Pancreas (tissue), 10 donors: ENCODE data around the gene SASH1. TPM values are rescaled to one million over a fixed set of nuclear protein-coding genes. Genes with fewer than 3 reads are reported as not detected.

Experiments
- ATAC-seq, 4 donors: fragments of 200-7000 bp; cut with Tn5 transposase; one replicate each; pipeline versions ENCODE4 v1.8.0 to v1.9.1; 2020; ENCODE audit warnings: mild to moderate bottlenecking in 4 of 4, moderate library complexity in 4 of 4
- DNase-seq, 6 donors: peaks; one replicate each; pipeline ENCODE4 v3.0.0-alpha.2; 2020
- FAIRE-seq: peaks from 2 replicates; lab custom pipeline; 2012; peaks lifted over from hg19 to GRCh38; lab: Jason Lieb, UNC
- H3K27ac ChIP-seq, 4 donors: fragments of 200-600 bp; sonication (generic); 1 replicate in 3 of 4; 2 replicates in 1 of 4; pipeline versions ENCODE4 v1.5.0 to v1.8.0; 2020
- H3K27me3 ChIP-seq, 4 donors: fragments of 200-600 bp; one replicate each; pipeline ENCODE4 v1.8.0; 2021
- H3K36me3 ChIP-seq, 3 donors: fragments of 200-600 bp; sonication (generic) in 1 of 3; one replicate each; pipeline versions ENCODE4 v1.5.0 to v1.8.0; 2020 to 2021
- H3K4me1 ChIP-seq, 3 donors: fragments of 200-600 bp; one replicate each; pipeline ENCODE4 v1.8.0; 2021
- H3K4me3 ChIP-seq, 4 donors: fragments of 200-600 bp; sonication (generic) in 2 of 4; one replicate each; pipeline versions ENCODE4 v1.5.0 to v1.8.0; 2020 to 2021
- H3K9me3 ChIP-seq, 4 donors: fragments of 200-600 bp; one replicate each; pipeline ENCODE4 v1.8.0; 2021
- WGBS, 2 donors: extraction: QIAGEN DNeasy Blood & Tissue Kit; methylation state at CpG; one replicate each; pipeline ENCODE4 v1.1.7; 2013; 5-methylcytosine and 5-hydroxymethylcytosine counted together
- intact Hi-C, 3 donors: fragments of 100-400 bp; cut with DNase I; formaldehyde crosslinking; loops; one replicate each; pipeline versions ENCODE4 v1.11.1 to v1.14.2; 2022
- polyA plus RNA-seq, 2 donors: library from polyadenylated mRNA; stranded (reverse); fragments of 200-250 nt; gene quantifications; one replicate each; pipeline ENCODE4 v1.2.3, GENCODE V29; 2013
- total RNA-seq, 6 donors: library from RNA; stranded (reverse); fragmentation: NEBNext Ultra II Directional in 4 of 6; extraction: Animal tissue kit (Norgen Biotek cat#: 25700) in 4 of 6; gene quantifications; one replicate each; pipeline versions ENCODE4 v1.2.1 to v1.2.4, GENCODE V29; 2021 to 2023
- TF ChIP-seq, protein P1 (sequence below), 4 donors: fragments of 200-600 bp; sonication (generic) in 3 of 4; IDR thresholded peaks; one replicate each; pipeline versions ENCODE4 v1.5.0 to v1.8.0; 2021; ENCODE audit warnings: antibody characterized with exemption in 4 of 4
- donor health status: healthy with polysubstance abuse.
- donor health status: DM: no; HTN: no; CAD: no; lungs with moderate emphysema.
- donor health status: DM: no; HTN: no; CAD: no.
- donor health status: control.
- donor health status: control.
- donor health status: Bipolar disorder and iron deficiency.
- donor health status: DM: yes; HTN: yes; CAD: no.
- donor health status: DM: no; HTN: no; CAD: no.
- donor health status: DM: no; HTN: no; CAD: no.
- donor health status: DM: yes; HTN: yes; CAD: no.

The SASH1 gene
- total and polyA plus RNA-seq, 8 donors: 5.1 to 15.3 (median 8.9) TPM

DNA sequence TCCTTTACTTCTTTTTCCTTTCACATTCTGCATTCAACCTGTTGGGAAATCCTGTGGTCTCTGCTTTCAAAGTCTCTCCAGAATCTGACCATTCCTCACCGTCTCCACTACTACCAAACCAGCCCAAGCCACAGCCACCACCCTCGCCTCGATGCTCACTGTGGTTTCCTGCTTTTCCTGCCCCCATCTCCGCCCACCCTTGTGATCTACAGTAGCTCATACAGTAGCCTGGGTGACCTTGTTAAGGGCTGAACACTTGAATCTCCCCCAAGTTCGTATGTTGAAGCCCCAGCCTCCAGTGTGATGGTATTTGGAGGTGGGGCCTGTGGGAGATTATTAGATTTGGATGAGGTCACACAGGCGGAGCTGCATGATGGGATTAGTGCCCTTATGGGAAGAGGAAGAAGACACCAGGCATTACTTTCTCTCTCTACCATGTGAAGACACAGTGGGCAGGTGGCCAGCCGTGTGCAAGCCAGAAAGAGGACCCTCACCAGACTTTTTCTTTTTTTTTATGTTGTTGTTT is 215.2 kb downstream of the SASH1 start:
- no peak for FAIRE-seq
- ATAC-seq: no peak
- Histone ChIP-seq H3K9me3 (no peaks in the 10 kb centered on the region), H3K27me3 (no peaks in the 10 kb centered on the region), H3K27ac (no peak overlapping the region), H3K4me3 (no peak overlapping the region), H3K4me1 (no peaks in the 10 kb centered on the region), H3K36me3 (no peaks in the 10 kb centered on the region)
- intact Hi-C loops: no loop called here
- DNase-seq: no peak
- 59 to 72% methylated on average over 7 of the region's 7 CpGs for WGBS, 2 donors
- TF ChIP-seq, protein P1, sequence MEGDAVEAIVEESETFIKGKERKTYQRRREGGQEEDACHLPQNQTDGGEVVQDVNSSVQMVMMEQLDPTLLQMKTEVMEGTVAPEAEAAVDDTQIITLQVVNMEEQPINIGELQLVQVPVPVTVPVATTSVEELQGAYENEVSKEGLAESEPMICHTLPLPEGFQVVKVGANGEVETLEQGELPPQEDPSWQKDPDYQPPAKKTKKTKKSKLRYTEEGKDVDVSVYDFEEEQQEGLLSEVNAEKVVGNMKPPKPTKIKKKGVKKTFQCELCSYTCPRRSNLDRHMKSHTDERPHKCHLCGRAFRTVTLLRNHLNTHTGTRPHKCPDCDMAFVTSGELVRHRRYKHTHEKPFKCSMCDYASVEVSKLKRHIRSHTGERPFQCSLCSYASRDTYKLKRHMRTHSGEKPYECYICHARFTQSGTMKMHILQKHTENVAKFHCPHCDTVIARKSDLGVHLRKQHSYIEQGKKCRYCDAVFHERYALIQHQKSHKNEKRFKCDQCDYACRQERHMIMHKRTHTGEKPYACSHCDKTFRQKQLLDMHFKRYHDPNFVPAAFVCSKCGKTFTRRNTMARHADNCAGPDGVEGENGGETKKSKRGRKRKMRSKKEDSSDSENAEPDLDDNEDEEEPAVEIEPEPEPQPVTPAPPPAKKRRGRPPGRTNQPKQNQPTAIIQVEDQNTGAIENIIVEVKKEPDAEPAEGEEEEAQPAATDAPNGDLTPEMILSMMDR (IDR thresholded peaks at IDR 0.05): no peak

DNA sequence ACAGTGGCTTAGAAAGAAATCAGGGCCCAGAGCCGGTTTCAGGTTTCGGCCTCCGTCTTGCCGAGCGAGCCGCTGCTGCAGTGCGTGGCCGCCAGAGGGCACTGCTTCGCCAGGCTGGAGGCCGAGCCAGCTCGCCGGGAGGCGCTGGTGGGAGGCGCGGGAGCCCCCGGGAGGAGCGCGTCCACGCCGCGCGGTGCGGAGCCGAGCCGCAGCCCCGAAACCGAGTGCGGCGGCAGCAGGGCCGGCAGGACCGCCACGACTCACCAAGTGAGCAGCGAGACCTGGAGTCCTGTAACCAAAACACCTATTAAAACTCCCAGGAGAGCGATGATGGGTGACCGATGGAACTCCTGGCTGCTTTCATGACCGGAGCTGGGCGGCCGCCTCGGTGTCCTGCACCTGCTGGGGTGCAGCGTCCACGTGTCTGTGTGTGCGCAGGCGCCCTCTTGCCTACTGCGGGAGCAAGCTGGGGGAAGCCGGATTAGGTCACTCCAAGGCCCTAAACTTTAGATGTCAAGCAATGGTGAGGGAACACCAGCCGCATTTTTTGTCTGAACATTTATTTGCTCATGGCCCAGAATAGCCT is 217.3 kb downstream of the SASH1 start:
- intact Hi-C loops: no loop called here
- TF ChIP-seq, protein P1 (IDR thresholded peaks at IDR 0.05): peak; percentile 95 to 98 (median 98)
- no peaks in the 10 kb centered on the region for H3K27me3 ChIP-seq
- H3K4me1 ChIP-seq: no peaks in the 10 kb centered on the region
- no peaks in the 10 kb centered on the region for H3K9me3 ChIP-seq
- no peaks in the 10 kb centered on the region for H3K36me3 ChIP-seq
- peak overlapping the region; percentile 16 to 59 (median 28) for H3K4me3 ChIP-seq
- peak; percentile 61 to 95 (median 80) for DNase-seq
- 2% methylated on average over 46 of the region's 46 CpGs for WGBS, 2 donors
- H3K27ac ChIP-seq: peak overlapping the region in 3 of 4 donors; percentile 7 to 52 (median 37)
- no peak for FAIRE-seq
- ATAC-seq: peak; percentile 95 to 98 (median 96)

DNA sequence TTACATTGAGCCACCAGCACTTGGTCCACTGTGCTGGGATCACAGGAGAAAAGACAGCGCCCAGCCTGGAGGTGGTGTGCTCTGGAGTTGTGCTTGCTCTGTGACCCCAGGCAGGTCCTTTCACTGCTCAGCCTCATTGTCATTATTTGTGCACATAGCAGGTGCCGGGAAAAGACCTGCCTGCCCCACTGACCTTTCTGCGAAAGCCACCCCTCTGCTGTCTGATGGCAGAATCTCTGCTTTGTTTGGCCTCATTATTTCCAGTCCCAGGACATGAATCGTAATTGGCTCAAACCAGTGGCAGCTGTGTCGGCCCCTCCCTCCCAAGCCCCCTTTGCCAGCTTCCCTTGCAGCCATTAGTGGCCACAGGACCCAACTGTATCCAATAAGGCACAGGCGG is 219.0 kb downstream of the SASH1 start:
- Histone ChIP-seq H3K4me1 (no peaks in the 10 kb centered on the region), H3K27me3 (no peaks in the 10 kb centered on the region), H3K4me3 (no peak overlapping the region), H3K36me3 (no peaks in the 10 kb centered on the region), H3K9me3 (no peaks in the 10 kb centered on the region), H3K27ac (no peak overlapping the region)
- ATAC-seq (no peak), FAIRE-seq (no peak), DNase-seq (no peak)
- TF ChIP-seq, protein P1 (IDR thresholded peaks at IDR 0.05): no peak
- intact Hi-C loops: no loop called here
- WGBS, 2 donors: 84 to 92% methylated on average over 6 of the region's 6 CpGs

DNA sequence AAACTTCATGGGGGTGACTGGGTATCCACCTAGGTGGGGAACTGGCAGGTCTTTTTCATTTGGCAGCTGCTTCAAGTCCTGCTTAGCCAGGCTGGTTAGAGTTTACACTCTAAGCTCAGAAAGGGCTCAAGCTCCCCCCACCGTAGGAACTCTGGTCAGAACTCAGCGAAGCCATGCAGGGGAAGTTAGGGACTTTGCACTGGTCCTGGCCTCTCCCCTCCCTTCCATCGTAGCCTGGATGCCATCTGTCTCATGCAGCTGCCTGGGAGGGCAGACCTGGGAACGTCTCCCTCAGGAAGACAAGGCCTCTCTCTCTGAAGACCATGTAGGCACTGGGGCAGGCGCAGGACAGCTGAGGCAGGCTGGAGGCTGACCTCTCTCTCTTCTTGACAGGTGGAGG is 220.4 kb downstream of the SASH1 start:
- 74 to 78% methylated on average over 5 of the region's 5 CpGs for WGBS, 2 donors

More for the DNA sequence above, 220.4 kb downstream of the SASH1 start:
- H3K9me3 ChIP-seq: no peaks in the 10 kb centered on the region
- DNase-seq (no peak), ATAC-seq (no peak), FAIRE-seq (no peak)
- H3K4me1 ChIP-seq: no peaks in the 10 kb centered on the region
- intact Hi-C loops: no loop called here
- H3K27ac ChIP-seq: no peak overlapping the region
- H3K27me3 ChIP-seq: peaks cover 0 to 5% (median 0%) of the 10 kb centered on the region in 4 donors
- TF ChIP-seq, protein P1 (IDR thresholded peaks at IDR 0.05): no peak
- H3K36me3 ChIP-seq: no peaks in the 10 kb centered on the region
- H3K4me3 ChIP-seq: no peak overlapping the region
